Measurements from ENCODE around the gene ABCF3.

The ABCF3 gene

GRCh38 chr3:184168363-184169120 lies 17.5 kb upstream of the ABCF3 start:
- DNase-seq: no peak

- DNase-seq: no peak
Measured at GRCh38 chr3:184169896-184170875, 15.8 kb upstream of the ABCF3 start.

GRCh38 chr3:184171562-184171961 lies 14.4 kb upstream of the ABCF3 start:
- no peak for DNase-seq

- DNase-seq: no peak
Measured at GRCh38 chr3:184172681-184173373, 13.2 kb upstream of the ABCF3 start.

GRCh38 chr3:184173374-184173722 lies 12.7 kb upstream of the ABCF3 start:
- DNase-seq: no peak

GRCh38 chr3:184174284-184174645 lies 11.7 kb upstream of the ABCF3 start:
- DNase-seq: no peak

- DNase-seq: peak; percentile 84
Measured at GRCh38 chr3:184174646-184175492, 11.1 kb upstream of the ABCF3 start, which contains the start of gene AP2M1. Gene AP2M1, plus strand, starts transcription at chr3:184174855. Its CDS starts 2,139 bp downstream, at chr3:184176994.

DNA sequence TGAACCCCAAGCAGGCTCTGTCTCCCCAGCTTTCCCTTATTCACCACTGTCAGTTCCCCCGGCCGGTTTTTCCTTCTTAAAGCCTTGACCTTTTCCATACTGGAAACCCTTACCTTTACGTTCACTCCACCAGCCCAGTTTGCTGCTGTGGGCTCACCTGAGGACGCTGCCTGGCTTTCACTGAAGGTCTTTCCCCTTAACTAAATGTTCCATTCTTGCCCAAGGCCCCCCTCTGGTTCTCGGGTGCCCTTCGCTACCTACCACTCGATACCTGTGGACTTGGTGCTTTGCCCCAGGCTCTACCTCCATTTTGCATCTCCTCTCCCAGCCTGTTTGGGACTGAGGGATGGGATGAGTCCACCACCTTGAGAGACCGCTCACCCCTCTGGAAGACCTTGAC lies 10.5 kb upstream of the ABCF3 start:
- no peak for DNase-seq

DNA sequence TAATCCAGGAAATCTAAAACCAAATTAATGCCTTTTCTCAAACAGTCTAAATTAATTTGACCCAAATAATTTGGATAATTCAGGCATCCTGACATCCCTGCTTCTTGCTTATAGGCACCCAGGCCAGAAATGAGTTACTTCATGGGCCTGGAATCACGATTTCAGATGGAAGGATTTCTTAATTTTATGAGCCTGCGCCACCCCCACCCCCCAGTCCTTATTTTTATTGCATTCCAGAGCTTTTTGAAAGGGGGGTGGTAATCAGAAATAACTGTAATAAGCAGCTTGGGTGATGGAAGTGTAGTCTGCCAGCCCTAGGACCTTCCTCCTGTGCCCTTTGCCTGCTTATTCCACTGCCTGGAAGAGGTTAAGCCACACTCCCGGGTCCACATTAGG lies 10.0 kb upstream of the ABCF3 start:
- DNase-seq: no peak

- no peak for DNase-seq
Measured at GRCh38 chr3:184176377-184177330, 9.3 kb upstream of the ABCF3 start.

DNA sequence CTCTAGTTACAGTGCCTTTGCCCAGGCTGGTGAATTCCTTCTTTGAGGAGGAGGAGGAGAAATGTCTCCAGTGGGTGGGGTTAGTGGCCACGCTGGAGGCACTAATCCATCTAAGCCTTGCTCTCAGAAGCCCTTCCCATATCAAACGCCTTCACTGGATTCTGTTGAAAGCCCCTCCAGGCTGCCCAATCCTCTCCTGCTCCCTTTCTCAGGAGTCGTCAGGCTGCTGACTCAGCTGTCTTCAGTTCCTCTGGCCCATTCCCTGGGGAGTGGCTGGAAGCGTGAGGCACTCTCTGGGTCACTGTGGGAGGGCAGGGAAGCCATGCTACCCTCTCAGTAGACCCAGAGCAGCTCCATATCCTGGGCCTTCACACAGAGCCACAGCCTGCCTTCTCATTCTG lies 8.7 kb upstream of the ABCF3 start:
- DNase-seq: no peak

GRCh38 chr3:184177767-184178306 lies 8.2 kb upstream of the ABCF3 start:
- DNase-seq: no peak

- DNase-seq: no peak
Measured at GRCh38 chr3:184178521-184179138, 7.4 kb upstream of the ABCF3 start.

DNA sequence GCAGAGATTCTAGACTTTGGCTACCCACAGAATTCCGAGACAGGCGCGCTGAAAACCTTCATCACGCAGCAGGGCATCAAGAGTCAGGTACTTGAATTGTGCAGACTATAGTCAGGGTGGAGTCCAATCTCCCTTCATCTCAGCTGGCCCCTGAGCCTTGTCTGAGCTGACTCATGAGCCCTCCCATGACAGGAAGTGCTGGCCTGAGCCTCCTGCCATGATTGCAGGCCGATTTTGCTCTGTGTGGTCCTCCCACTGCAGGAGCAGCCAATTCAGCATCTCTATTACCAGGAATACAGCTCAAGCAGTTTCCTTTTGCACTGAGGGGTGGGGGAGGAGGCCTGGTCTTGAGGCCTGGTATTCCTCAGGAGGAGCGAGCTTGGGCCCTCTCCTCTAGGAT lies 5.8 kb upstream of the ABCF3 start:
- no peak for DNase-seq

DNA sequence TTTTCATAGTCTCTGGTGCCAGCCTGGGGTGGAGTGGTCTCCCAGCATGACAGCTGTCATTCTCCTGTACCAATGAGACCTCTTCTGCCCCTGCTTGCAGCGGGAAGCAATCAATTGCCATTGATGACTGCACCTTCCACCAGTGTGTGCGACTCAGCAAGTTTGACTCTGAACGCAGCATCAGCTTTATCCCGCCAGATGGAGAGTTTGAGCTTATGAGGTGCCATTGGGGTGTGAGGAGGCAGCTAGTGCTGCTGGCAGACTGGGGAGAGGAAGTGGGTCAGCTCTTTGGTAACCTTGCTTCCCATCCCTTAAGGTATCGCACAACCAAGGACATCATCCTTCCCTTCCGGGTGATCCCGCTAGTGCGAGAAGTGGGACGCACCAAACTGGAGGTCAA lies 4.4 kb upstream of the ABCF3 start:
- DNase-seq: no peak

DNA sequence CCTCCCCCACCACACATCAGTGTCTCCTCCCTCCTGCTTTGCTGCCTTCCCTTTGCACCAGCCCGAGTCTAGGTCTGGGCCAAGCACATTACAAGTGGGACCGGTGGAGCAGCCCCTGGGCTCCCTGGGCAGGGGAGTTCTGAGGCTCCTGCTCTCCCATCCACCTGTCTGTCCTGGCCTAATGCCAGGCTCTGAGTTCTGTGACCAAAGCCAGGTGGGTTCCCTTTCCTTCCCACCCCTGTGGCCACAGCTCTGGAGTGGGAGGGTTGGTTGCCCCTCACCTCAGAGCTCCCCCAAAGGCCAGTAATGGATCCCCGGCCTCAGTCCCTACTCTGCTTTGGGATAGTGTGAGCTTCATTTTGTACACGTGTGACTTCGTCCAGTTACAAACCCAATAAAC lies 2.3 kb upstream of the ABCF3 start:
- no peak for DNase-seq

- DNase-seq: no peak
Measured at GRCh38 chr3:184184546-184185230, 1.3 kb upstream of the ABCF3 start.

DNA sequence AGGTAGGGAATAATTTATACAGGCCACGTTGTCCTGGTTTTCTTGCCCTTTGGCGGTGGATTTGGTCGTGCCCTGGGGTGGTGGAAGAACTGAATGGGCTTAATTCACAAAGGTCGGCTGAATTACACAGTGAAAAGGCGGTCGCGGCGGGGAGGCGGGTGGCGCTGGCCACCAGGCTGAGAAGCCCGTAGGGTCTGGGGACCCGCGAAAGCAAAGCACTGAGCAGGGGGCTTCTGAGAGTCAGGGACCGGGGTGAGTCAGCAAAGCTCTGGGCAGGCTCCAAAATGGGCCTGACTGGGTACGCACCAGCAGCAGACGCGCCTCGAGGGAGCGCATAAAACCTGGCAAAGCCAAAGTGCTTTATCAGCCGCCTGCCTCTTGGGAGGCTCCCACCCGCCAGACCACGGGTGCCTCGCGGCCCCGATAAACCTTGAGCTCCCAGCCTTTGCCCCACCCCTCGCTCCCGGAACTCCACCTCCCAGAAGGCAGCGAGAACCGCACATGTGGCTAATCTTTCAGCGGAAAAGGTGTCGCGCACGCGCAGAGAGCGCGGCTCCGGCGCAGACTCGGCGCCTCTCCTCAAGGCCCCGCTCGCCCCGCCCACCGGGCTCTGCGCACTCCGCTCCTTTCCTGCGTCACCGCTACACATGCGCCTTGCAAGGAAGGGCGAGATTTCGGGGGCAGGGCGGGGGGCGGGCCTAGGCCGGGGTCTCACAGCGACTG lies 377 bp upstream of the ABCF3 start:
- peak; percentile 89 for DNase-seq

DNA sequence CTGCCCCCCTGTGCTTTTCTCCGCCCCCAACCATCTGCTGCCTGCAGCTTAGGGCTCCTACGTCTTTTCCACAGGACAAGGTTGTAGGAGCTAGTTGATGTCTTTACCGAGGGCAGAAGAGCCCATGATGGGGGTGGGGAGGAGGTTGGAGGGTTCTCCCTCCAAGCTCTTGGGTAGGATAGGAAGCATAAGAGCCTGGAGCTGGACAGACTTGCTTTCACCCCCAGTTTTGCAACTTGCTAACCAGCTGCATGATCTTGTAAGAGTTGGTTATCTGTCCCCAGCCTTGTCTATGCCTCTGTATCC lies 856 bp downstream of the ABCF3 start:
- DNase-seq: no peak
